ENCODE data around the gene CRYL1. TPM values are rescaled to one million over a fixed set of nuclear protein-coding genes. Genes with fewer than 3 reads are reported as not detected.
"Not testable (repeated sequence)": the region's sequence is repeated elsewhere in the genome, so short reads cannot be mapped to it uniquely, and the experiment has no call there.

Gene CRYL1
- polyA plus RNA-seq, 2 of the 4 experiments (the other 2 are of a cell fraction) = 4.1 to 17.4 TPM

DNA sequence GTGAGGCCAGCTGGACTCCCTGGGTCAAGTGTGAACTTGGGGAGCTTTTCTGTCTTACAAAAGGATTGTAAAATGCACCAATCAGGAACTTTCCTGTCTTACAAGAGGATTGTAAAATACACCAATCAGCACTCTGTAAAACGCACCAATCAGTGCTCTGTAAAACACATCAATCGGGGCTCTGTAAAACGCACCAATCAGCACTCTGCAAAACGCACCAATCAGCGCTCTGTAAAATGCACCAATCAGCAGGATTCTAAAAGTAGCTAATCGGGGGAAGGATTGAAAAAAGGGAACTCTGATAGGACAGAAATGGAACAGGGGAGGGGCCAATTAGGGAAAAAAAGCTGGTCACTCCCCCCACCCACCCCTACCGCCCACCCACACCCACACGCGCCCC lies 91.4 kb downstream of the CRYL1 start:
- H3K4me1 ChIP-seq; H3K27ac ChIP-seq; H3K9me3 ChIP-seq; CTCF ChIA-PET; H3K4me3 ChIP-seq; POLR2A ChIA-PET; DNase-seq (ENCODE audit: low read depth in 1 of 2, low spot score in 1 of 2); H3K4me2 ChIP-seq; FAIRE-seq; ATAC-seq: not testable (repeated sequence)
- WGBS (ENCODE audit: missing lambda C conversion rate) = 72% methylated on average over 9 of the region's 9 CpGs
- TF ChIP-seq MAFK (IDR thresholded peaks at IDR 0.05; ENCODE audit: partially characterized antibody) = peak; percentile 23

- H3K4me1 ChIP-seq = no peaks in the 10 kb centered on the region
- H3K9me3 ChIP-seq = no peaks in the 10 kb centered on the region
- H3K4me3 ChIP-seq = no peak overlapping the region
- TF ChIP-seq FOSB (CRISPR knock-in tag; IDR thresholded peaks at IDR 0.05) (no peak), HOXB5 (CRISPR knock-in tag; IDR thresholded peaks at IDR 0.05) (no peak), HMGXB4 (CRISPR knock-in tag; IDR thresholded peaks at IDR 0.05; ENCODE audit: borderline replicate concordance) (no peak), CBX8 (IDR thresholded peaks at IDR 0.05) (no peak)
- ChIA-PET POLR2A (no interaction called here), CTCF (no interaction called here)
- H3K4me2 ChIP-seq = no peak overlapping the region
- H3K27ac ChIP-seq = no peak overlapping the region
- WGBS (ENCODE audit: missing lambda C conversion rate) = 89% methylated on average over 15 of the region's 15 CpGs
- ATAC-seq (no peak), FAIRE-seq (no peak), DNase-seq (ENCODE audit: low read depth in 1 of 2, low spot score in 1 of 2) (no peak)
These were observed 93.8 kb downstream of the CRYL1 start for GRCh38 chr13:20431687-20432384.

GRCh38 chr13:20431080-20431479 lies 94.6 kb downstream of the CRYL1 start:
- no peaks in the 10 kb centered on the region for H3K4me1 ChIP-seq
- POLR2A ChIA-PET = no interaction called here
- CTCF ChIA-PET = no interaction called here
- H3K4me3 ChIP-seq = no peak overlapping the region
- FAIRE-seq (no peak), ATAC-seq (no peak), DNase-seq (ENCODE audit: low read depth in 1 of 2, low spot score in 1 of 2) (no peak)
- TF ChIP-seq TP53 (CRISPR knock-in tag; IDR thresholded peaks at IDR 0.05) (no peak), RARB (CRISPR knock-in tag; IDR thresholded peaks at IDR 0.05) (no peak), KDM1A (IDR thresholded peaks at IDR 0.05; ENCODE audit: low read depth) (no peak), KDM5A (IDR thresholded peaks at IDR 0.05) (no peak), POLR2A (IDR thresholded peaks at IDR 0.05; ENCODE audit: low read length) (no peak), ZSCAN20 (CRISPR knock-in tag; IDR thresholded peaks at IDR 0.05) (no peak)
- no peak overlapping the region for H3K27ac ChIP-seq
- 95% methylated on average over 13 of the region's 16 CpGs for WGBS (ENCODE audit: missing lambda C conversion rate)
- H3K9me3 ChIP-seq = no peaks in the 10 kb centered on the region
- no peak overlapping the region for H3K4me2 ChIP-seq

DNA sequence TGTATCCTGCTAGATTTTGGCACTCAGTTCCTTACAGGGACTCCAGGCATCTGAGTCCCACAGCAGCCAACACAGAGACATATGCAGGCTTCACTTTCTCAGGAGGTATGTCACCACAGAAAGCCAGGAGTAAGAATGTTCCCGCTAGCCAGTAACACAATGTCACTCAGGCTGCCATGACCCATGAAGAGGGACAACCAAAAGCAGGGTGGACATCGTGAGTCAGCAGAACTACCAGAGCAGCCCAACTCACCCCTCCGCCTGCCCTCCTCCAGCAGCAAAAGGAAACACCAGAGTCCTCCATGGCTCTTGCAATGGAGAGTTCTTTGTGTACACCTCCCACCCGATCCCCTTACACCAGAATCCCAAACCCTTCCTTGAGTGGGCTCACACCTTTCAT lies 95.4 kb downstream of the CRYL1 start:
- Histone ChIP-seq H3K4me3 (no peak overlapping the region), H3K4me2 (no peak overlapping the region), H3K27ac (no peak overlapping the region), H3K4me1 (no peaks in the 10 kb centered on the region), H3K9me3 (no peaks in the 10 kb centered on the region)
- no peak for TF ChIP-seq NR3C1 (IDR thresholded peaks at IDR 0.05)
- TF ChIP-seq TFCP2L1 (CRISPR knock-in tag; IDR thresholded peaks at IDR 0.05) = no peak
- TF ChIP-seq NFE2L2 (conservative IDR thresholded peaks at IDR 0.05; ENCODE audit: low read length) = no peak
- no peak for TF ChIP-seq HOXB5 (CRISPR knock-in tag; IDR thresholded peaks at IDR 0.05)
- TF ChIP-seq PHF8 (IDR thresholded peaks at IDR 0.05; ENCODE audit: borderline replicate concordance, low read depth) = no peak
- no peak for TF ChIP-seq MAFK (IDR thresholded peaks at IDR 0.05; ENCODE audit: partially characterized antibody)
- TF ChIP-seq USF2 (IDR thresholded peaks at IDR 0.05) = no peak
- no peak for DNase-seq (ENCODE audit: low read depth in 1 of 2, low spot score in 1 of 2)
- 77% methylated on average over 2 of the region's 4 CpGs for WGBS (ENCODE audit: missing lambda C conversion rate)
- no peak for FAIRE-seq
- no peak for ATAC-seq
- CTCF ChIA-PET = no interaction called here
- POLR2A ChIA-PET = no interaction called here
